K562 (cell line): ENCODE measurements around the gene PUS10. TPM values are rescaled to one million over a fixed set of nuclear protein-coding genes. Genes with fewer than 3 reads are reported as not detected.
A peak's percentile ranks its signal among the peaks of the same experiment; 100 is the strongest.

ENCODE experiments used
- ATAC-seq: fragments of 200-7000 bp; cut with Tn5 transposase; 3 replicates; pipeline ENCODE4 v1.9.1; 2020; ENCODE audit warnings: moderate library complexity
- BruUV-seq: library from RNA; stranded (reverse); fragments of 400-500 nt; replicated peaks from 2 replicates; lab custom pipeline; 2021; lab: Mats Ljungman, UMichigan
- CTCF ChIA-PET: fragments of 300-600 bp; formaldehyde crosslinking; extraction: SDS; loops from one replicate; lab custom pipeline; 2021; ENCODE audit warnings: low intra/inter-chr PET ratio; lab: Yijun Ruan, JAX
- POLR2A ChIA-PET: fragments of 300-600, 350-650 bp; sonication (Branson Sonifier 250); formaldehyde crosslinking; extraction: SDS; loops from one replicate; lab custom pipeline; 2021; ENCODE audit warnings: antibody characterized with exemption, inconsistent platforms; lab: Yijun Ruan, JAX
- DNase-seq, 4 experiments: peaks; one replicate each; pipeline versions ENCODE4 v3.0.0 to v3.0.0-alpha.2; 2011 to 2018; ENCODE audit warnings: low spot score in 3 of 4, mixed read lengths in 3 of 4; ENCODE audit errors: extremely low read depth in 1 of 4
- FAIRE-seq: peaks from 2 replicates; lab custom pipeline; 2011; peaks lifted over from hg19 to GRCh38; lab: Jason Lieb, UNC
- H2AFZ ChIP-seq: 2 replicates; pipeline ENCODE4 v1.6.0; 2011; ENCODE audit warnings: low read depth, low read length, control low read depth, inconsistent platforms
- H3K27ac ChIP-seq: fragments of 200-600 bp; 3 replicates; pipeline ENCODE4 v1.8.0; 2011; ENCODE audit warnings: low read depth, mild to moderate bottlenecking, control low read depth, inconsistent platforms, low read length, moderate library complexity, mixed read lengths; ENCODE audit errors: extremely low read depth
- H3K27me3 ChIP-seq, 2 experiments: fragments of 300-600 bp in 1 of 2; 2 replicates in 1 of 2; 3 replicates in 1 of 2; pipeline versions ENCODE4 v1.6.0 to v1.8.0; 2011; ENCODE audit warnings: inconsistent platforms in 2 of 2, low read length in 2 of 2, mild to moderate bottlenecking in 1 of 2, mixed read lengths in 1 of 2, moderate library complexity in 1 of 2; ENCODE audit not compliant: control insufficient read depth in 2 of 2, insufficient read depth in 2 of 2
- H3K36me3 ChIP-seq: fragments of 300-600 bp; 3 replicates; pipeline ENCODE4 v1.8.0; 2011; ENCODE audit warnings: mild to moderate bottlenecking, low read length, inconsistent platforms; ENCODE audit not compliant: control insufficient read depth, insufficient read depth
- H3K4me1 ChIP-seq, 2 experiments: fragments of 200-600 bp in 1 of 2; replicated peaks in 1 of 2; 2 replicates in 1 of 2; 3 replicates in 1 of 2; pipeline versions ENCODE4 v1.5.1 to v1.8.0; 2011; ENCODE audit warnings: inconsistent platforms in 2 of 2, low read length in 2 of 2, mild to moderate bottlenecking in 1 of 2, mixed read lengths in 1 of 2, moderate library complexity in 1 of 2; ENCODE audit not compliant: control insufficient read depth in 2 of 2, insufficient read depth in 2 of 2
- H3K4me2 ChIP-seq: 2 replicates; pipeline ENCODE4 v1.6.1; 2011; ENCODE audit warnings: low read length, control low read depth, inconsistent platforms, mixed read lengths; ENCODE audit not compliant: insufficient read depth
- H3K4me3 ChIP-seq: fragments of 200-600 bp; sonication (generic), shearing (Covaris generic); 2 replicates; pipeline ENCODE4 v1.5.1; 2016; ENCODE audit warnings: control low read depth, inconsistent platforms
- H3K79me2 ChIP-seq: fragments of 200-600 bp; 3 replicates; pipeline ENCODE4 v1.8.0; 2011; ENCODE audit warnings: low read length, inconsistent platforms; ENCODE audit not compliant: control insufficient read depth, insufficient read depth
- H3K9ac ChIP-seq, 2 experiments: 2 replicates each; pipeline versions ENCODE4 v1.6.0 to v1.6.1; 2011; ENCODE audit warnings: low read depth in 2 of 2, low read length in 2 of 2, control low read depth in 1 of 2, inconsistent platforms in 1 of 2, mild to moderate bottlenecking in 1 of 2, mixed read lengths in 1 of 2; ENCODE audit not compliant: insufficient read depth in 1 of 2
- H3K9me1 ChIP-seq: one replicate; pipeline ENCODE4 v1.6.0; 2011; ENCODE audit warnings: inconsistent platforms, mild to moderate bottlenecking, low read length, moderate library complexity; ENCODE audit not compliant: control insufficient read depth, insufficient read depth
- H3K9me3 ChIP-seq: replicated peaks from 2 replicates; pipeline ENCODE4 v1.5.1; 2011; ENCODE audit warnings: low read depth, low read length, inconsistent platforms; ENCODE audit not compliant: control insufficient read depth, insufficient read depth
- H4K20me1 ChIP-seq: replicated peaks from 2 replicates; pipeline ENCODE4 v1.6.1; 2011; ENCODE audit warnings: low read length, inconsistent platforms, mixed read lengths; ENCODE audit not compliant: control insufficient read depth, insufficient read depth
- ARID3B ChIP-seq: fragments of 250-450 bp; sonication (Bioruptor Pico); IDR thresholded peaks from 2 replicates; pipeline ENCODE4 v1.4.0; 2020; ENCODE audit warnings: borderline replicate concordance
- E2F3 ChIP-seq: fragments of 250-450 bp; sonication (Bioruptor Pico); IDR thresholded peaks from 2 replicates; pipeline ENCODE4 v1.4.0; 2020; ENCODE audit warnings: mild to moderate bottlenecking
- YY1 ChIP-seq, 3 experiments: IDR thresholded peaks; 2 replicates each; pipeline ENCODE4 v1.6.1; 2011; ENCODE audit warnings: low read length in 2 of 3, mild to moderate bottlenecking in 2 of 3, moderate library complexity in 2 of 3, borderline replicate concordance in 1 of 3, control low read depth in 1 of 3, low read depth in 1 of 3; ENCODE audit not compliant: insufficient read depth in 3 of 3, insufficient replicate concordance in 2 of 3, control insufficient read depth in 1 of 3, insufficient read length in 1 of 3; ENCODE audit errors: extremely low read depth in 1 of 3
- WGBS: fragments of 100-300 bp; shearing (Covaris generic); methylation state at CpG from one replicate; pipeline ENCODE4 v1.1.6; 2016; ENCODE audit warnings: low coverage, mixed read lengths; ENCODE audit not compliant: insufficient coverage; ENCODE audit errors: missing lambda C conversion rate; 5-methylcytosine and 5-hydroxymethylcytosine counted together
- in situ Hi-C: fragments of 300-500 bp; cut with MboI; formaldehyde crosslinking; loops from 4 replicates; pipeline ENCODE4 v1.15.0; 2018; ENCODE audit warnings: inconsistent platforms, mixed read lengths
- intact Hi-C: fragments of 100-400 bp; cut with micrococcal nuclease; formaldehyde crosslinking; loops from 2 replicates; pipeline ENCODE4 v1.14.2; 2022
- polyA plus RNA-seq, 8 experiments: library from polyadenylated mRNA; depleted of rRNA in 4 of 8; stranded (reverse) in 5 of 8; unstranded in 3 of 8; fragments of >200 nt; fragmentation: Nextera tagmentation in 2 of 8; fragmentation: Illumina TruSeq in 1 of 8; extraction: Ambion mirVana in 2 of 8; extraction: Trizol in 1 of 8; gene quantifications; 2 replicates each; pipeline versions ENCODE4 v1.2.1 to v1.2.3, GENCODE V29; 2011 to 2014; ENCODE audit warnings: inconsistent platforms in 1 of 8, missing spikeins in 1 of 8
- total RNA-seq, 7 experiments: library from RNA; depleted of rRNA in 6 of 7; stranded (reverse); fragments of >200 nt in 6 of 7; fragmentation: Illumina TruSeq in 2 of 7; extraction: Trizol in 2 of 7; gene quantifications; 2 replicates each; pipeline versions ENCODE4 v1.2.1 to v1.2.3, GENCODE V29; 2011 to 2021; ENCODE audit warnings: low replicate concordance in 1 of 7

The PUS10 gene
- total and polyA plus RNA-seq, 9 of the 15 experiments (the other 6 are each of a cell fraction or from before 2014, with no cell fraction given): 5.0 to 10.7 (median 7.6) TPM

DNA sequence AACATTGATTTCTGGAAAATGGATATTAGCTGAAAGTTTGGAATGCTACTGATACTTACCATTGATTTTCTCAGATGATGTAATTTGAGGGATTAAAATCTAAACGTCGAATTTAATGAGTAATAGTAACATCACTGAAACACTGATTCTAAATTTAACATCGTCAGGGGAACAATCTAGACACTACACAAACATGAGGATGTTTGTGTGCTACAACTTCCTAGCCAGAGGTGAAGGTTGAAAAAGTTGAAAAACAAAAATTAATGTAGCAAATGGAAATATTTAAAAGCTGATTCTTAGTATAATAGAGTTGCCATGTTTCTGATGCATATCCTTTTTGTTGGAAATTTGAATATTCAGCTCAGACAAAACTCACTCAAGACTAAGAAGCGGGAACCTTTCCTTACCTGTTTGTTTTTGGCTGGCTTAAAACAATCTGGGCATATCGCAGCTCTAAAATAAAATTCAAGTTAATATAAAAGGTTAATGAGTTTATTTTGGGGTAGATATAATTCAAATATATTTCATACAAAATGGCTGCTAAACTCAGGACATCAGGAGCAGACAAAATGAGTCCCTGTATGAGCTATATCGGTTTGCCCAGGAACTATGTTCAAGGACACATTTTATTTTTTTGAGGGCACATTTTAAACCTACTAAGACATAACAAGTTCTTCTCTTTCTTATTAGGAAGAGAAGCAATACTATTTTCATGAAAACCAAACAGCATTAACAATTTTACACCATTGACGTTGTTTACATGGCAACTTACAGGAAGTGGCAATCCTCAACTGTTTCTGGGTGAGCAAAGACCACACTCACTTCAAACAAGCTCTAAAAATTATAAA lies 53.2 kb downstream of the PUS10 start:
- Histone ChIP-seq H3K27ac (no peak overlapping the region), H4K20me1 (no peaks in the 10 kb centered on the region)
- 60% methylated on average over 7 of the region's 7 CpGs for WGBS

More for the DNA sequence above, 53.2 kb downstream of the PUS10 start:
- Histone ChIP-seq H3K4me1 (no peaks in the 10 kb centered on the region; a peak in 1 of 5 replicates), H2AFZ (no peak overlapping the region; the same call in 1 of the 2 replicates), H3K9me3 (no peaks in the 10 kb centered on the region), H3K4me3 (no peak overlapping the region), H3K9me1 (no peaks in the 10 kb centered on the region), H3K79me2 (no peaks in the 10 kb centered on the region), H3K27me3 (no peaks in the 10 kb centered on the region), H3K9ac (no peak overlapping the region)
- in situ Hi-C loops: no loop called here
- BruUV-seq: no TSS peak
- ATAC-seq (no peak), DNase-seq (no peak)
- intact Hi-C loops: no loop called here
- TF ChIP-seq YY1 (IDR thresholded peaks at IDR 0.05; ENCODE audit: borderline replicate concordance in 1 of 3, control insufficient read depth in 1 of 3, extremely low read depth in 1 of 3, insufficient read depth in 3 of 3, insufficient read length in 1 of 3, insufficient replicate concordance in 2 of 3, low read depth in 1 of 3, low read length in 2 of 3): peak in 2 of 3 experiments; percentile 38 to 70
- no peak for TF ChIP-seq ARID3B
- no peak for TF ChIP-seq E2F3 (CRISPR knock-in tag)
- TF ChIP-seq, all 486 proteins: peak for 1
- no peak for FAIRE-seq
- Histone ChIP-seq H3K36me3 (no peaks in the 10 kb centered on the region), H3K4me2 (no peak overlapping the region)
- ChIA-PET POLR2A (interaction anchor here (1.6 kb wide), 1 partner anchor 9 kb away, joined by 5 read pairs; no protein-coding TSS in a partner anchor), CTCF (no interaction called here)
